Breast epithelium (tissue), 3 donors: ENCODE measurements around the gene C1QTNF9B.
"Not testable (repeated sequence)": the region's sequence is repeated elsewhere in the genome, so short reads cannot be mapped to it uniquely, and the experiment has no call there.

Experiments
- POLR2AphosphoS5 ChIP-seq, 3 donors: sonication (generic); formaldehyde crosslinking; IDR thresholded peaks; one replicate each; pipeline ENCODE4 v1.6.1; 2017; ENCODE audit warnings: antibody characterized with exemption in 3 of 3
- TF ChIP-seq, protein P1 (sequence below), 3 donors: fragments of 450-650 bp; IDR thresholded peaks; one replicate each; pipeline ENCODE4 v1.5.1; 2016 to 2017; ENCODE audit warnings: antibody characterized with exemption in 3 of 3, mild to moderate bottlenecking in 3 of 3, moderate library complexity in 3 of 3

DNA sequence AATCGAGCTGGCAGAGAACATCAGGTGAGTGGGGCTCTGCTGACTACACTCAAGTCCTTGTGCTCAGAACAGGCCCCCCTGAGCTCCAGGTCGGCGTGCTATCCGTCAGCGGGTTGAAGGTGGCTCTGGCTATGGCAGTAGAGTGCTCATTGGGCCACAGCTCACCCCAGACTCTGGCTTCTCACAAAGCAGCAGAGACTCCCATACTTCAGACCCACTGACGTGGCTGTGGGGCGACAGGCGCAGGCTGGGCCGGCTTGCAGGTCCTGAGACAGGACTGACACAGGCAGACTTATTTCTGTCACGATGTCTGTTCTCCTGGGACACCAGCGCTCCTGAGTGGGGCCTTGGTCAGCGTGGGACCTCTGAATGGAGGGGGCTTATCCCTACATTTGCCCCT lies 2.6 kb downstream of the C1QTNF9B start:
- TF ChIP-seq, protein P1, sequence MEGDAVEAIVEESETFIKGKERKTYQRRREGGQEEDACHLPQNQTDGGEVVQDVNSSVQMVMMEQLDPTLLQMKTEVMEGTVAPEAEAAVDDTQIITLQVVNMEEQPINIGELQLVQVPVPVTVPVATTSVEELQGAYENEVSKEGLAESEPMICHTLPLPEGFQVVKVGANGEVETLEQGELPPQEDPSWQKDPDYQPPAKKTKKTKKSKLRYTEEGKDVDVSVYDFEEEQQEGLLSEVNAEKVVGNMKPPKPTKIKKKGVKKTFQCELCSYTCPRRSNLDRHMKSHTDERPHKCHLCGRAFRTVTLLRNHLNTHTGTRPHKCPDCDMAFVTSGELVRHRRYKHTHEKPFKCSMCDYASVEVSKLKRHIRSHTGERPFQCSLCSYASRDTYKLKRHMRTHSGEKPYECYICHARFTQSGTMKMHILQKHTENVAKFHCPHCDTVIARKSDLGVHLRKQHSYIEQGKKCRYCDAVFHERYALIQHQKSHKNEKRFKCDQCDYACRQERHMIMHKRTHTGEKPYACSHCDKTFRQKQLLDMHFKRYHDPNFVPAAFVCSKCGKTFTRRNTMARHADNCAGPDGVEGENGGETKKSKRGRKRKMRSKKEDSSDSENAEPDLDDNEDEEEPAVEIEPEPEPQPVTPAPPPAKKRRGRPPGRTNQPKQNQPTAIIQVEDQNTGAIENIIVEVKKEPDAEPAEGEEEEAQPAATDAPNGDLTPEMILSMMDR (IDR thresholded peaks at IDR 0.05): not testable (repeated sequence)
- TF ChIP-seq POLR2AphosphoS5 (IDR thresholded peaks at IDR 0.05): not testable (repeated sequence)
